ENCODE results near the gene ETV1. TPM values are rescaled to one million over a fixed set of nuclear protein-coding genes. Genes with fewer than 3 reads are reported as not detected.

ETV1 gene
- total RNA-seq, 1 experiment from 2014 or later: 23.3 TPM

DNA sequence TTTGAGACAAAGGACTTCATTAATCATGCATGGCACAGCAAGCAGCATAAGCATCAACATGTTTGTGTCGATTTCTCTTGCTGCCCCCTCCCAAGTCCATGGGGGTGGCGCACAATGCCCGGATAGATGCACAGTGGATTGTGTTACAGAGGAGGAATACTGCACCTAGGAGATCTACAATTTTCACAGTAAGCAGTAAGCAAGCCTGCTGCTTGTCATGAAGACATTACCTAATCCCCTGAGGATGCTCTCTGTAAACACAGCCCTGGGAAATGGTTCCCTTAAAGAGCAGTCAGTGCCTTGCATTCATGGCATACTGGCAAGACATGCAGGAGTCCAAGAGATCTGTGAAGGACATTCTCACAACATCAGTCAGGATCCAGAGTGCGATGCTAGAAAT lies 137.7 kb downstream of the ETV1 start:
- no peak overlapping the region for H2AFZ ChIP-seq (ENCODE audit: low read depth, low read length, poor library complexity, severe bottlenecking)
- no peaks in the 10 kb centered on the region for H3K79me2 ChIP-seq (ENCODE audit: insufficient read depth, low read length)
- H3K27me3 ChIP-seq (ENCODE audit: insufficient read depth, low read length): no peaks in the 10 kb centered on the region
- H3K36me3 ChIP-seq (ENCODE audit: control insufficient read depth in 1 of 2, insufficient read depth in 2 of 2, low read length in 2 of 2): no peaks in the 10 kb centered on the region
- H3K9me2 ChIP-seq (ENCODE audit: insufficient read depth): no peaks in the 10 kb centered on the region
- RAD21 ChIA-PET (ENCODE audit: low non-redundant PET in 1 of 2, low total read pairs in 2 of 2, uncharacterized antibody in 2 of 2, unreplicated experiment in 2 of 2): no interaction called here
- H3K27ac ChIP-seq (ENCODE audit: low read depth, low read length): no peak overlapping the region
- ATAC-seq: no peak
- POLR2A ChIA-PET: no interaction called here
- BruUV-seq (replicated peaks): no TSS peak
- DNase-seq (ENCODE audit: low read depth, low spot score): no peak
- intact Hi-C loops (cut with micrococcal nuclease): no loop called here
- TF ChIP-seq, protein P1, sequence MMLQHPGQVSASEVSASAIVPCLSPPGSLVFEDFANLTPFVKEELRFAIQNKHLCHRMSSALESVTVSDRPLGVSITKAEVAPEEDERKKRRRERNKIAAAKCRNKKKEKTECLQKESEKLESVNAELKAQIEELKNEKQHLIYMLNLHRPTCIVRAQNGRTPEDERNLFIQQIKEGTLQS (IDR thresholded peaks at IDR 0.05): no peak
- TF ChIP-seq, protein P2, sequence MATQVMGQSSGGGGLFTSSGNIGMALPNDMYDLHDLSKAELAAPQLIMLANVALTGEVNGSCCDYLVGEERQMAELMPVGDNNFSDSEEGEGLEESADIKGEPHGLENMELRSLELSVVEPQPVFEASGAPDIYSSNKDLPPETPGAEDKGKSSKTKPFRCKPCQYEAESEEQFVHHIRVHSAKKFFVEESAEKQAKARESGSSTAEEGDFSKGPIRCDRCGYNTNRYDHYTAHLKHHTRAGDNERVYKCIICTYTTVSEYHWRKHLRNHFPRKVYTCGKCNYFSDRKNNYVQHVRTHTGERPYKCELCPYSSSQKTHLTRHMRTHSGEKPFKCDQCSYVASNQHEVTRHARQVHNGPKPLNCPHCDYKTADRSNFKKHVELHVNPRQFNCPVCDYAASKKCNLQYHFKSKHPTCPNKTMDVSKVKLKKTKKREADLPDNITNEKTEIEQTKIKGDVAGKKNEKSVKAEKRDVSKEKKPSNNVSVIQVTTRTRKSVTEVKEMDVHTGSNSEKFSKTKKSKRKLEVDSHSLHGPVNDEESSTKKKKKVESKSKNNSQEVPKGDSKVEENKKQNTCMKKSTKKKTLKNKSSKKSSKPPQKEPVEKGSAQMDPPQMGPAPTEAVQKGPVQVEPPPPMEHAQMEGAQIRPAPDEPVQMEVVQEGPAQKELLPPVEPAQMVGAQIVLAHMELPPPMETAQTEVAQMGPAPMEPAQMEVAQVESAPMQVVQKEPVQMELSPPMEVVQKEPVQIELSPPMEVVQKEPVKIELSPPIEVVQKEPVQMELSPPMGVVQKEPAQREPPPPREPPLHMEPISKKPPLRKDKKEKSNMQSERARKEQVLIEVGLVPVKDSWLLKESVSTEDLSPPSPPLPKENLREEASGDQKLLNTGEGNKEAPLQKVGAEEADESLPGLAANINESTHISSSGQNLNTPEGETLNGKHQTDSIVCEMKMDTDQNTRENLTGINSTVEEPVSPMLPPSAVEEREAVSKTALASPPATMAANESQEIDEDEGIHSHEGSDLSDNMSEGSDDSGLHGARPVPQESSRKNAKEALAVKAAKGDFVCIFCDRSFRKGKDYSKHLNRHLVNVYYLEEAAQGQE (IDR thresholded peaks at IDR 0.05; ENCODE audit: low read depth): no peak
- TF ChIP-seq, protein P3, sequence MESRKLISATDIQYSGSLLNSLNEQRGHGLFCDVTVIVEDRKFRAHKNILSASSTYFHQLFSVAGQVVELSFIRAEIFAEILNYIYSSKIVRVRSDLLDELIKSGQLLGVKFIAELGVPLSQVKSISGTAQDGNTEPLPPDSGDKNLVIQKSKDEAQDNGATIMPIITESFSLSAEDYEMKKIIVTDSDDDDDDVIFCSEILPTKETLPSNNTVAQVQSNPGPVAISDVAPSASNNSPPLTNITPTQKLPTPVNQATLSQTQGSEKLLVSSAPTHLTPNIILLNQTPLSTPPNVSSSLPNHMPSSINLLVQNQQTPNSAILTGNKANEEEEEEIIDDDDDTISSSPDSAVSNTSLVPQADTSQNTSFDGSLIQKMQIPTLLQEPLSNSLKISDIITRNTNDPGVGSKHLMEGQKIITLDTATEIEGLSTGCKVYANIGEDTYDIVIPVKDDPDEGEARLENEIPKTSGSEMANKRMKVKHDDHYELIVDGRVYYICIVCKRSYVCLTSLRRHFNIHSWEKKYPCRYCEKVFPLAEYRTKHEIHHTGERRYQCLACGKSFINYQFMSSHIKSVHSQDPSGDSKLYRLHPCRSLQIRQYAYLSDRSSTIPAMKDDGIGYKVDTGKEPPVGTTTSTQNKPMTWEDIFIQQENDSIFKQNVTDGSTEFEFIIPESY (IDR thresholded peaks at IDR 0.05; ENCODE audit: extremely low read depth, insufficient replicate concordance, low read length): no peak
- TF ChIP-seq EZH2 (IDR thresholded peaks at IDR 0.05) (no peak), POLR2A (IDR thresholded peaks at IDR 0.05; ENCODE audit: borderline replicate concordance, extremely low read depth, insufficient read depth, insufficient read length) (no peak), ZFX (IDR thresholded peaks at IDR 0.05) (no peak), SP1 (IDR thresholded peaks at IDR 0.05; ENCODE audit: low read depth) (no peak)
- TF ChIP-seq, protein P4, sequence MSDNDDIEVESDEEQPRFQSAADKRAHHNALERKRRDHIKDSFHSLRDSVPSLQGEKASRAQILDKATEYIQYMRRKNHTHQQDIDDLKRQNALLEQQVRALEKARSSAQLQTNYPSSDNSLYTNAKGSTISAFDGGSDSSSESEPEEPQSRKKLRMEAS (IDR thresholded peaks at IDR 0.05): no peak
- H3K4me2 ChIP-seq (ENCODE audit: low read length): no peak overlapping the region
- H4K20me1 ChIP-seq (ENCODE audit: insufficient read depth): no peaks in the 10 kb centered on the region
- no peak overlapping the region for H3K9ac ChIP-seq (ENCODE audit: low read length)
- CTCF ChIA-PET: no interaction called here
- no peak overlapping the region for H3K4me3 ChIP-seq (replicated peaks in 1 of 2; ENCODE audit: low read depth in 1 of 2, low read length in 2 of 2)
- H3K9me3 ChIP-seq (ENCODE audit: control insufficient read depth in 1 of 2, insufficient read depth in 1 of 2, low read depth in 1 of 2, low read length in 2 of 2): no peaks in the 10 kb centered on the region
- H3K4me1 ChIP-seq (ENCODE audit: control insufficient read depth in 1 of 2, insufficient read depth in 2 of 2, low read length in 2 of 2): peaks cover 11 to 16% of the 10 kb centered on the region in 2 experiments; a peak in 3 of 4 replicates
